Measurements from ENCODE around the gene M1AP. TPM values are rescaled to one million over a fixed set of nuclear protein-coding genes. Genes with fewer than 3 reads are reported as not detected.
A peak's percentile ranks its signal among the peaks of the same experiment; 100 is the strongest.

Gene M1AP
- total and polyA plus RNA-seq, 9 of the 15 experiments (the other 6 are each of a cell fraction or from before 2014, with no cell fraction given) = 0.06 to 0.33 (median 0.11) TPM; not detected in 4

DNA sequence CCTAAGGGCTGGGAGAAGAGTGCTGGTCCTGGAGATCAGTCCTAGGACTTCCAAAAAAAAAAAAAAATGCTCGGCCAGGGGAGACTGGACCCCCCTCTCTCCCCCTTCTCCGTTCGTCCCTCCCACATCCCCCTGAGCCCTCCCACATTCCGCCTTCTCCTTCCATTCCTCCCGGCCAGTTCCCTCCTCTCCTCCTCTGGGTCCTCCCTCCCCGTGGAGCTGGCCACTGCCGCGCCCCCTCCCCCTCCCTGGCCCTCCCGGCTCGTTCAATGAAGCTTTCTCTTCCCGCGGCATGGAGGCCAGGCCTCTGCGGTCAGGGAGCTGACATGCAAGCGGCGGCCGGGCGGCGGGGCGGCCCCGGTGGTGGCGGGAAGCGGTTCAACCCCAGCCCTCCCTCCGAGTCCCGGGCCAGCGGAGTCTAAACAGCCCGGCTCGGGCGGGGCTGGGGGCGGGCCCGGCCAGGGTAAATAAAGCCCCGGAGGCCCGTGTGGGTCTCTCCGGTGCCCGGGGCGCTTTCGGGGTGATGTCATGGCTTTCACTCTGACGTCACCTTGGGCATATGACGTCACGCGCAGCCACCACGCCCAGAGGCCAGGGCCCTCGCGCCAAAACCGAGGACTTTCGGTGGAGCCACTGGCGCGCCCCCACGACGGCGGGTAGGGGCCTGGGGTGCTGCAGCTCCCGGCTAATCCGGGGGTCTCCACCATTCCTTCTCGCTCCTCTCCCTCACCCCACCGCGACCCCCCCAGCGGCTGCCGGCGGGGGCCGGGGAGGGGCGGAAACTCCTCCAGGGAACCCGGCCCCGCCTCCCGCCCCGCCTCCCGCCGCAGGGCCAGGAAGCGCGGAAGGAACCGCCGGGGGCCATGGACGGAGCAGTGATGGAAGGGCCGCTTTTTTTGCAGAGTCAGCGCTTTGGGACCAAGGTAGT is 94.0 kb downstream of the M1AP start, which contains the start of the genes DOK1 and LOXL3 (continued):
- TF ChIP-seq ZNF282 (CRISPR knock-in tag; IDR thresholded peaks at IDR 0.05) = no peak
- TF ChIP-seq MAFF (IDR thresholded peaks at IDR 0.05; ENCODE audit: low read length) = peak; percentile 98
- no peak for TF ChIP-seq ZNF699 (CRISPR knock-in tag; IDR thresholded peaks at IDR 0.05; ENCODE audit: insufficient replicate concordance)
- TF ChIP-seq MGA (IDR thresholded peaks at IDR 0.05) = peak; percentile 77
- no peak for TF ChIP-seq ZNF75A (CRISPR knock-in tag; IDR thresholded peaks at IDR 0.05)
- TF ChIP-seq ZBTB8A (IDR thresholded peaks at IDR 0.05; ENCODE audit: partially characterized antibody) = no peak
- TF ChIP-seq, protein P1, sequence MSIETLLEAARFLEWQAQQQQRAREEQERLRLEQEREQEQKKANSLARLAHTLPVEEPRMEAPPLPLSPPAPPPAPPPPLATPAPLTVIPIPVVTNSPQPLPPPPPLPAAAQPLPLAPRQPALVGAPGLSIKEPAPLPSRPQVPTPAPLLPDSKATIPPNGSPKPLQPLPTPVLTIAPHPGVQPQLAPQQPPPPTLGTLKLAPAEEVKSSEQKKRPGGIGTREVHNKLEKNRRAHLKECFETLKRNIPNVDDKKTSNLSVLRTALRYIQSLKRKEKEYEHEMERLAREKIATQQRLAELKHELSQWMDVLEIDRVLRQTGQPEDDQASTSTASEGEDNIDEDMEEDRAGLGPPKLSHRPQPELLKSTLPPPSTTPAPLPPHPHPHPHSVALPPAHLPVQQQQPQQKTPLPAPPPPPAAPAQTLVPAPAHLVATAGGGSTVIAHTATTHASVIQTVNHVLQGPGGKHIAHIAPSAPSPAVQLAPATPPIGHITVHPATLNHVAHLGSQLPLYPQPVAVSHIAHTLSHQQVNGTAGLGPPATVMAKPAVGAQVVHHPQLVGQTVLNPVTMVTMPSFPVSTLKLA (conservative IDR thresholded peaks at IDR 0.05) = peak; percentile 30 to 74; a peak in 3 of 4 replicates
- no peak for TF ChIP-seq YBX1 (IDR thresholded peaks at IDR 0.05)
- no peak for TF ChIP-seq SNRNP70 (optimal IDR thresholded peaks at IDR 0.05; ENCODE audit: low read depth, low read length)
- TF ChIP-seq KAT2B (IDR thresholded peaks at IDR 0.05; ENCODE audit: low read depth, low read length) = no peak
- no peak for TF ChIP-seq PYGO2 (tag; IDR thresholded peaks at IDR 0.05)
- TF ChIP-seq GATAD2B (IDR thresholded peaks at IDR 0.05; ENCODE audit: borderline replicate concordance) = peak; percentile 43; the same call in 1 of the 2 replicates
- no peak for TF ChIP-seq MECOM (CRISPR knock-in tag; IDR thresholded peaks at IDR 0.05)
- TF ChIP-seq ZNF408 (CRISPR knock-in tag; IDR thresholded peaks at IDR 0.05; ENCODE audit: low read depth) = no peak
